SK-N-MC (cell line): ENCODE measurements around the gene IL1F10.

Source experiments
- DNase-seq: peaks from one replicate; pipeline ENCODE4 v3.0.0-alpha.2; 2011; ENCODE audit warnings: low read depth, low spot score
- H3K27ac ChIP-seq: fragments of 200-600 bp; sonication (generic); 2 replicates; pipeline ENCODE4 v1.5.1; 2016; ENCODE audit warnings: mixed run types
- H3K36me3 ChIP-seq: fragments of 200-600 bp; sonication (generic); 2 replicates; pipeline ENCODE4 v1.6.1; 2017; ENCODE audit warnings: antibody characterized with exemption, low read length, mixed read lengths; ENCODE audit not compliant: insufficient read depth
- H3K4me3 ChIP-seq: fragments of 200-600 bp; sonication (generic); 2 replicates; pipeline ENCODE4 v1.5.1; 2016
- H3K9ac ChIP-seq: fragments of 200-600 bp; sonication (generic); 2 replicates; pipeline ENCODE4 v1.8.0; 2017; ENCODE audit warnings: mixed run types, mixed read lengths; ENCODE audit not compliant: insufficient read length
- H3K9me3 ChIP-seq: fragments of 200-600 bp; sonication (generic); 2 replicates; pipeline ENCODE4 v1.6.1; 2017; ENCODE audit warnings: low read depth, mild to moderate bottlenecking, antibody characterized with exemption, low read length, moderate library complexity, mixed read lengths
- EZH2 ChIP-seq: fragments of 200-600 bp; sonication (generic); IDR thresholded peaks from one replicate; pipeline ENCODE4 v1.6.1; 2017; ENCODE audit warnings: antibody characterized with exemption
- FOXP2 ChIP-seq: optimal IDR thresholded peaks from 2 replicates; pipeline ENCODE3; 2011; ENCODE audit warnings: mild to moderate bottlenecking, moderate library complexity; ENCODE audit not compliant: insufficient read depth; ENCODE audit errors: extremely low read length, control extremely low read depth
- POLR2AphosphoS5 ChIP-seq: IDR thresholded peaks from 2 replicates; pipeline ENCODE4 v1.6.1; 2012; ENCODE audit warnings: mild to moderate bottlenecking, low read depth, low read length, borderline replicate concordance

Gene IL1F10

GRCh38 chr2:113111121-113111520, 43.4 kb downstream of the IL1F10 start:
- TF ChIP-seq POLR2AphosphoS5: no peak
- TF ChIP-seq EZH2: no peak
- TF ChIP-seq FOXP2: no peak
- Histone ChIP-seq H3K36me3 (no peaks in the 10 kb centered on the region), H3K9ac (no peak overlapping the region), H3K4me3 (no peak overlapping the region), H3K9me3 (no peaks in the 10 kb centered on the region), H3K27ac (no peak overlapping the region)
- DNase-seq: no peak

- Histone ChIP-seq H3K9me3 (no peaks in the 10 kb centered on the region), H3K9ac (no peak overlapping the region), H3K27ac (no peak overlapping the region), H3K4me3 (no peak overlapping the region), H3K36me3 (no peaks in the 10 kb centered on the region)
- TF ChIP-seq FOXP2 (no peak), EZH2 (no peak)
- no peak for DNase-seq
Observed at GRCh38 chr2:113111823-113112287, 44.1 kb downstream of the IL1F10 start.

DNA sequence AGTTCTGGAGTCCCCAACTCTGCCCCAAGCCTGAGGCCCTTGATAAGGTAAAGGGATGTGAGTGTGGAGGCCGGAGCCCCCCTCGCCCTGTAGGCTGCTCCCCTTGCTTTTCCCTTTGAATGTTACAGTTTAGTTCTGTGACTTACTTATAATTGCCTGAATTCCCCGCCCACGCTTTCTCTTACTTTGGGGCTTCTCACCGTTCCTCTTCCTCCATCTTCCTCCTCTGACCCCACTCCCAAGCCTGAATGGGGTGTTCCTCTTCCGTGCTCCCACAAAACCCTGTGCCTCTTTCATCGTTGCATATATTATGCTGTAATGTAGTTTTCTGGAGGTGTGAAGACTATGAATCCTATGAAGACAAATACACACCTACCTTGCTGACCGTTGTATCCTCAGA, 44.7 kb downstream of the IL1F10 start:
- no peak for DNase-seq
- Histone ChIP-seq H3K36me3 (no peaks in the 10 kb centered on the region), H3K9ac (no peak overlapping the region), H3K27ac (no peak overlapping the region), H3K9me3 (no peaks in the 10 kb centered on the region), H3K4me3 (no peak overlapping the region)
- no peak for TF ChIP-seq EZH2
- TF ChIP-seq FOXP2: no peak
- no peak for TF ChIP-seq POLR2AphosphoS5

DNA sequence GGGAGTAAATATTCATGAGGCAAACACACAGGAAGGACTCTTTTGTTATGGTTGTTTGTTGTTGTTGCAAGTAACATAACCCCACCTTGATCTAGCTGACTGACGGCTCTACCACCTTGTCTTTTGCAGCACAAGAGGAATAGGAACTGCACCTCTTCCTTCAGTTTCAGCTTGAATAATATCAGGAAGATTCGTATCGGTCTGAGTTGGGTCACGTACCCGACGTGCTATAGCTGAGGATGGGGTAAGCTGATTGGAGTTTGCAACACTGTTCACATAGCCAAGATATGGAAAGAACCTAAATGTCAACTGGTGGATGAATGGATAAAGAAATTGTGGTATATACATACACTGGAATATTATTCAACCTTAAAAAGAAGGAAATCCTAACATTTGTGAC, 45.1 kb downstream of the IL1F10 start:
- Histone ChIP-seq H3K9ac (no peak overlapping the region), H3K27ac (no peak overlapping the region), H3K4me3 (no peak overlapping the region), H3K36me3 (no peaks in the 10 kb centered on the region), H3K9me3 (no peaks in the 10 kb centered on the region)
- no peak for TF ChIP-seq POLR2AphosphoS5
- TF ChIP-seq FOXP2: no peak
- TF ChIP-seq EZH2: no peak
- DNase-seq: no peak

DNA sequence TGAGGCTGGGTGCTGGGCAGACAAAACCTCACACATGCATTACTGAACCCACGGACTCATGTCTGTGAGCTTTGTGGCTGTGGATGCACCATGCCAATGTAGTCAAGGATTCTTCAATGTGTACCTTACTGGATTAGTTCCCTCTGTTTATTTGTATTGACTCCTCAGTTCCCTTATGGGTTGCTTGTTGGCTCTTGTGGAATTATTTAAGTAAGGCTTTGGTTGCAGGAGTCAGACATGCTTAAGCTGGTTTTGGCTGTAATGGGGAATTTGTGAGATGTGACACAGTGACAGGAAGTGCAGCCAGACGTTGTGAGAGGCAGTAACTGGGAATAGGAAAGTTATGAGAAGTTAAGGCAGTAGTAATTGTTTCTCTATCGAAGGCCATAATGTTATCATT, 46.0 kb downstream of the IL1F10 start:
- Histone ChIP-seq H3K4me3 (no peak overlapping the region), H3K9me3 (no peaks in the 10 kb centered on the region), H3K9ac (no peak overlapping the region), H3K27ac (no peak overlapping the region), H3K36me3 (no peaks in the 10 kb centered on the region)
- DNase-seq: no peak
- TF ChIP-seq POLR2AphosphoS5 (no peak), EZH2 (no peak), FOXP2 (no peak)

- DNase-seq: no peak
- no peak overlapping the region for H3K9ac ChIP-seq
- H3K9me3 ChIP-seq: no peaks in the 10 kb centered on the region
- H3K27ac ChIP-seq: no peak overlapping the region
- H3K36me3 ChIP-seq: no peaks in the 10 kb centered on the region
- no peak for TF ChIP-seq POLR2AphosphoS5
- TF ChIP-seq FOXP2: no peak
- no peak for TF ChIP-seq EZH2
- H3K4me3 ChIP-seq: no peak overlapping the region
Observed at GRCh38 chr2:113114224-113114945, 46.6 kb downstream of the IL1F10 start.

DNA sequence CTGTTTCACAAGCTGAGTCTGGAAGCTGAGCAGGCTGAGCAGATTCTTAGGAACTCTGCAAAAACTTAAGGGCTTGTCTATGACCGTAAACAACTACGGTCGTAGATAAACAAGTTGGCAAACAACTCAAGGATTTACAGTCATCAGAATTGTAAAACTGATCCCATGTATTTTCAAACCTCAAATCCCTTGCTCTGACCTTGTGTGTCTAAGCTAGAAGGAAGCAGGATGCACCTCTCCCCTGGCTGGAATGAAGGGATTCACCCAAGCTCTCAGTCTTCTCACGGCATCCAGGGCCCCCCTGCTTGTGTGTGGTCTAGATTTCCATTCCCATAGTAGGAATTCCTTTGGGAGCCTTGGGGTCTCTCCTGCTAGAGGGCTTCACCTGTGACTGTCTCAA, 47.2 kb downstream of the IL1F10 start:
- Histone ChIP-seq H3K4me3 (no peak overlapping the region), H3K36me3 (no peaks in the 10 kb centered on the region), H3K9me3 (no peaks in the 10 kb centered on the region), H3K27ac (no peak overlapping the region), H3K9ac (no peak overlapping the region)
- TF ChIP-seq EZH2 (no peak), FOXP2 (no peak), POLR2AphosphoS5 (no peak)
- DNase-seq: no peak

GRCh38 chr2:113116100-113116958, 48.6 kb downstream of the IL1F10 start:
- Histone ChIP-seq H3K4me3 (no peak overlapping the region), H3K27ac (no peak overlapping the region), H3K9ac (no peak overlapping the region), H3K9me3 (no peaks in the 10 kb centered on the region), H3K36me3 (no peaks in the 10 kb centered on the region)
- DNase-seq: no peak
- no peak for TF ChIP-seq POLR2AphosphoS5
- TF ChIP-seq EZH2: no peak
- TF ChIP-seq FOXP2: no peak
